ENCODE data around the gene EPB41L5.

DNA sequence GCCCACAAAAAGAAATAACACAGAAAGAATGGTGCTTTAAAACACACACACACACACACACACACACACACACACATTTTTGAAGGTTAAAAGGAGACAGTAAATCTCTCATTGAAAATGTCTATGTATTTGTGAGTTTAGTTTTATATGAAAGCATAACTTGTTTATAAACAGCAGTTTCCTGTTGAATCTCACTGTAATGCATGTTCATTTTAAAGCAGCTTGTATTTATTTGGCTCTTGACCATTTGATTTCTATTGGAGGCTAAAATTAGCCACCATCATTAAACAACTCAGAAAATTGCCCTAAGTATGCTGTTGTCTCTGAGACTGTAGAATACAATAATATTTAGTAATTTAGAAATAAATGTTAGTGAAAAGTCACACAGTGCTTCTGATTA is 115.3 kb downstream of the EPB41L5 start:
- TF ChIP-seq, protein P1, sequence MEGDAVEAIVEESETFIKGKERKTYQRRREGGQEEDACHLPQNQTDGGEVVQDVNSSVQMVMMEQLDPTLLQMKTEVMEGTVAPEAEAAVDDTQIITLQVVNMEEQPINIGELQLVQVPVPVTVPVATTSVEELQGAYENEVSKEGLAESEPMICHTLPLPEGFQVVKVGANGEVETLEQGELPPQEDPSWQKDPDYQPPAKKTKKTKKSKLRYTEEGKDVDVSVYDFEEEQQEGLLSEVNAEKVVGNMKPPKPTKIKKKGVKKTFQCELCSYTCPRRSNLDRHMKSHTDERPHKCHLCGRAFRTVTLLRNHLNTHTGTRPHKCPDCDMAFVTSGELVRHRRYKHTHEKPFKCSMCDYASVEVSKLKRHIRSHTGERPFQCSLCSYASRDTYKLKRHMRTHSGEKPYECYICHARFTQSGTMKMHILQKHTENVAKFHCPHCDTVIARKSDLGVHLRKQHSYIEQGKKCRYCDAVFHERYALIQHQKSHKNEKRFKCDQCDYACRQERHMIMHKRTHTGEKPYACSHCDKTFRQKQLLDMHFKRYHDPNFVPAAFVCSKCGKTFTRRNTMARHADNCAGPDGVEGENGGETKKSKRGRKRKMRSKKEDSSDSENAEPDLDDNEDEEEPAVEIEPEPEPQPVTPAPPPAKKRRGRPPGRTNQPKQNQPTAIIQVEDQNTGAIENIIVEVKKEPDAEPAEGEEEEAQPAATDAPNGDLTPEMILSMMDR (IDR thresholded peaks at IDR 0.05; ENCODE audit: low read length), result no peak
- TF ChIP-seq EZH2 (IDR thresholded peaks at IDR 0.05; ENCODE audit: borderline replicate concordance, low read length), result no peak
